Measurements from ENCODE around the gene FTH1.

The FTH1 gene

DNA sequence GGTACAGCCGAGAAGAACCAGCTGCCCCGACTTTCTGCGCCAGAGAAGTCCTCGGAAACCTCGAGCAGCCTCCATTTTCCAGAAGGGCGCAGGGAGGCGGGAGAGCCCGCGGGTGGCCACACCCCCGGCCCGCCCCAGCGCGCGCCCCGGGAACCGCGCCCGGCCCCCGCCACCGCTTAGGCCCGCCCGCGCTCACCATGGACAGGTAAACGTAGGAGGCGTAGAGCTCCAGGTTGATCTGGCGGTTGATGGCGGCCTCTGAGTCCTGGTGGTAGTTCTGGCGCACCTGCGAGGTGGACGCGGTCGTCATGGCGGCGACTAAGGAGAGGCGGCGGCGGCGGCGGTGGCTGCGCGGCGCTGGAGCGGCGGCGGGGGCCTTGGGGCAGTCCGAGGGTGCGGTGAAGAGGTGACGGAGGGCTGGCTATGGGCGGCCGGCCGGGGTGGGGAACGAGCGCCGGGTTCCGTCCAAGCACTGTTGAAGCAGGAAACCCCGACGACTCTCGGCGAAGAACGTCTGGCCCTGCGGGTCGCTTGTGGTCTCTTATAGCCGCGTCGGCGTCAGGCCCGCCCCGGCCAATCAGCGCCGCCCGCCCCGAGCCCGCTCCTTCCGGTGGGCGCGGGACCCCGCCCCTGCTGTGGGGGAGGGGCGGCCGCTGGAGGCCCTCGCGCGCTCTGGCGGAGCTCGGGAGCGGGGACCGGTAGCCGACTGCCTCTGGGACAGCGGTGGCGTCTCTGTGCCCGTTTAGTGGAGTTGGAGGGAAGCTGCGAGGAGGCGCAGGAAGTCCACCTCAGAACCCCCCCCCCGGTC, at the start of gene FTH1:
FTH1 (minus strand) TSS at position 519 of the 808 bp plus-strand sequence; CDS start at position 310, 209 bp downstream.
- TF ChIP-seq, protein P1, sequence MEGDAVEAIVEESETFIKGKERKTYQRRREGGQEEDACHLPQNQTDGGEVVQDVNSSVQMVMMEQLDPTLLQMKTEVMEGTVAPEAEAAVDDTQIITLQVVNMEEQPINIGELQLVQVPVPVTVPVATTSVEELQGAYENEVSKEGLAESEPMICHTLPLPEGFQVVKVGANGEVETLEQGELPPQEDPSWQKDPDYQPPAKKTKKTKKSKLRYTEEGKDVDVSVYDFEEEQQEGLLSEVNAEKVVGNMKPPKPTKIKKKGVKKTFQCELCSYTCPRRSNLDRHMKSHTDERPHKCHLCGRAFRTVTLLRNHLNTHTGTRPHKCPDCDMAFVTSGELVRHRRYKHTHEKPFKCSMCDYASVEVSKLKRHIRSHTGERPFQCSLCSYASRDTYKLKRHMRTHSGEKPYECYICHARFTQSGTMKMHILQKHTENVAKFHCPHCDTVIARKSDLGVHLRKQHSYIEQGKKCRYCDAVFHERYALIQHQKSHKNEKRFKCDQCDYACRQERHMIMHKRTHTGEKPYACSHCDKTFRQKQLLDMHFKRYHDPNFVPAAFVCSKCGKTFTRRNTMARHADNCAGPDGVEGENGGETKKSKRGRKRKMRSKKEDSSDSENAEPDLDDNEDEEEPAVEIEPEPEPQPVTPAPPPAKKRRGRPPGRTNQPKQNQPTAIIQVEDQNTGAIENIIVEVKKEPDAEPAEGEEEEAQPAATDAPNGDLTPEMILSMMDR (IDR thresholded peaks at IDR 0.05; ENCODE audit: low read depth, low read length), result no peak

DNA sequence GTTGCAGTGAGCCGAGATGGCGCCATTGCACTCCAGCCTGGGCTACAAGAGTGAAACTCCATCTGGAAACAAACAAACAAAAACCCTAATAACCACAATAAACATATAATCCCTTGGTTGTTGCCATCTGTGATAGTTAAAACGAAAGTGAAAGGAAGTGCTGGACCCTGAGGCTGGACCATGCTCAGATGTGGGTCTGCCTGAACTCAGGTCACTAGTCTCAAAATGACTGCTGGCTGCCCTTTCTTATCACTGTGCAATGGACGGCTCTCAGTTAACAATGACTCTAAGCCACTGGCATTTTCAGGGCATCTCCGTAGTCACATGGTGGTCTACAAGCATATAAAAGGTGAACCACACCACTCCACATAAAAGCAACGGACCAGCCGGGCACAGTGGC, 48.2 kb upstream of the FTH1 start:
- Histone ChIP-seq H3K27ac (no peak overlapping the region), H3K27me3 (ENCODE audit: insufficient read depth, low read depth, severe bottlenecking) (no peaks in the 10 kb centered on the region), H3K36me3 (no peaks in the 10 kb centered on the region), H3K4me3 (ENCODE audit: low read depth, low read length) (no peak overlapping the region), H3K9me3 (ENCODE audit: severe bottlenecking) (peaks cover 2% of the 10 kb centered on the region)
- DNase-seq, result no peak
- TF ChIP-seq, protein P1 (IDR thresholded peaks at IDR 0.05; ENCODE audit: low read depth, low read length), result no peak

More for the DNA sequence above, at the start of gene FTH1:
- peak; percentile 88 for DNase-seq
- Histone ChIP-seq H3K27me3 (ENCODE audit: insufficient read depth, low read depth, severe bottlenecking) (no peaks in the 10 kb centered on the region), H3K4me3 (ENCODE audit: low read depth, low read length) (peak within 1 kb of the TSS; percentile 78), H3K36me3 (peaks cover 40% of the 10 kb centered on the region), H3K27ac (peak within 1 kb of the TSS; percentile 98), H3K9me3 (ENCODE audit: severe bottlenecking) (no peaks in the 10 kb centered on the region)

DNA sequence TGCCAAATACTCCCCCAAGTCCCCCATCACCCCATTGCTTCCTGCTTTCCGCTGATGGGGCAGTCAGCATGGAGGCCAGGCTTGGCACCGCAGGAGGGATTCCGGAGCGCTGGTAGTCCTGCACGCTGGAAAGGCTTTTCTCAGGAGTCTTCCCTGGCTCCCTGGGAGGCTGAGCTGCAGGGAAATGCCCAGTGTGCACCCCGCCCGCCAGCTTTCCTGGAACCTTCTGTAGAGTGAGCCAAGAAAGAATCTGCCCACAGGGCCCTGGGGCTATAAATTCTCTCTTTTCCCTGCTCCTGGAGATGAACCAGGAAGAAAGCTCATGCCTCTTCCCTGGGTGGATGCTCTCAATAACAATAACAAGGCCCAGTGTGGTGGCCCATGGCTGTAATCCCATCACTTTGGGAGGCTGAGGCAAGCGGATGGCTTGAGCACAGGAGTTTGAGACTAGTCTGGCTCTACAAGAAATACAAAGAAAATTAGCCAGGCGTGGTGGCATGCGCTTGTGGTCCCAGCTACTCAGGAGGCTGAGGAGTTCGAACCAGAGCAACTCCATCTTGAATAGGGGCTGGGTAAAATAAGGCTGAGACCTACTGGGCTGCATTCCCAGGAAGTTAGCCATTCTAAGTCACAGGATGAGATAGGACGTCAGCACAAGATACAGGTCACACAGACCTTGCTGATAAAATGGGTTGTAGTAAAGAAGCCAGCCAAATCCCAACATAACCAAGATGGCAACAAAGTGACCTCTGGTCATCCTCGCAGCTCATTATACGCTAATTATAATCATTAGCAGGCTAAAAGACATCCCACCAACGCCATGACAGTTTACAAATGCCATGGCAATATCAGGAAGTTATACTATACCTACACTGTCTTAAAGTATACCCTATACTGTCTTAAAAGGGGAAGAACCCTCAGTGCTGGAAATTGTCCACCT, 46.4 kb upstream of the FTH1 start:
- DNase-seq, result no peak

DNA sequence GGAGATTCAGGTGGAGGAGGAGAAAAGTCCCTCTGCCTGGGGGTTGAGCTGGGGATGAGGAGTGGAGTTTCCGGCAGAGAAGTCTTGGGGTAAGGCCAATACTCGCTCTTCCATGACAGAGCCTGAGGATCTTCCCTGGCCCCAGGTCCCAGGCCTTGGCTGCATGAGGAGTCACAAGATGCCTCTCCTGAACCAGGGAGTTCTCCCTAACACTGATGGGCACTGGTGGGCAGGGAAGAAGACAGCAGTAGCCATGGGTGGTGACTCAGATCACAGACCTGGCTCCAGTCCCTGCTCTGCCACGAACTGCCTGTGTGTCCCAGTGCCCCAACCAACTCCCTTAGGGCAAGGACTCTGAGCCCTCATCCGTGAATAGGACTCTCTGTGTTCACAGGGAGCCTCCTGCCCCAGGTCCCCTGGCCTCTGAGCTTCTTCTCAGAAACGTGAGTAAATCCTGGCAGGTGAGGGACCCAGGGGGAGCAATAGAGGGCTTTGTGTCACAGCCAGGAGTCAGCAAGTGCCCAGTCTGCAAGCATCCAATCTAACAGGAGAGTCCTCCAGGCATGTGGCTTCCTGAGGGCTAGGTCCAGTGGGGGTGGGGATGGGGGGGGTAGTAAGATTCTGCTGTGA, 45.5 kb upstream of the FTH1 start:
- H3K4me3 ChIP-seq (ENCODE audit: low read depth, low read length), result no peak overlapping the region
- no peaks in the 10 kb centered on the region for H3K27me3 ChIP-seq (ENCODE audit: insufficient read depth, low read depth, severe bottlenecking)
- TF ChIP-seq, protein P1 (IDR thresholded peaks at IDR 0.05; ENCODE audit: low read depth, low read length), result no peak
- H3K27ac ChIP-seq, result no peak overlapping the region
- no peaks in the 10 kb centered on the region for H3K9me3 ChIP-seq (ENCODE audit: severe bottlenecking)
- DNase-seq, result no peak
- no peaks in the 10 kb centered on the region for H3K36me3 ChIP-seq

More for the DNA sequence above, 46.4 kb upstream of the FTH1 start:
- Histone ChIP-seq H3K9me3 (ENCODE audit: severe bottlenecking) (no peaks in the 10 kb centered on the region), H3K4me3 (ENCODE audit: low read depth, low read length) (no peak overlapping the region), H3K27ac (no peak overlapping the region), H3K36me3 (no peaks in the 10 kb centered on the region), H3K27me3 (ENCODE audit: insufficient read depth, low read depth, severe bottlenecking) (no peaks in the 10 kb centered on the region)
- TF ChIP-seq, protein P1 (IDR thresholded peaks at IDR 0.05; ENCODE audit: low read depth, low read length), result no peak

DNA sequence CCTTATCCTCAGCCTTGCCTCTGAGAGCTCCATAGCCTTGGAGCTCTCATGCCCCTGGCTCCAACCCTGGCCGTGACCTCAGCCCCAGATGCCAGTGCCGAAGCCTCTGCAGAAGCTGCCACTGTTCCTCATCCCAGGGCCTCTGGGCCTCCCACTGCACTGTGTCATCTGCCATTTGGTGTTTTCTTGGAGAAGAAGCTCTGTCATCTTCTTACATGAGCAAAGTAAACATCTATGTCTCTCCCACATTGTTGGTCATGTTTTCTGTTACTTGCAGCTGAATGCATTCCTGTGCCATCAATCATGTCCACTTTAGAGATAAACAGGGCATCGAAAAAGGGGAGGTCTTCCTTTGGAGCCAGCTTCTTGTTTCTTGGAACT, 45.0 kb upstream of the FTH1 start:
- Histone ChIP-seq H3K27me3 (ENCODE audit: insufficient read depth, low read depth, severe bottlenecking) (no peaks in the 10 kb centered on the region), H3K27ac (no peak overlapping the region), H3K9me3 (ENCODE audit: severe bottlenecking) (no peaks in the 10 kb centered on the region), H3K4me3 (ENCODE audit: low read depth, low read length) (no peak overlapping the region), H3K36me3 (no peaks in the 10 kb centered on the region)
- DNase-seq, result no peak
- TF ChIP-seq, protein P1 (IDR thresholded peaks at IDR 0.05; ENCODE audit: low read depth, low read length), result no peak
